Measurements from ENCODE around the gene OPRL1. TPM values are rescaled to one million over a fixed set of nuclear protein-coding genes. Genes with fewer than 3 reads are reported as not detected.

The OPRL1 gene
- total and polyA plus RNA-seq, 2 of the 8 experiments (the other 6 are each of a cell fraction or from before 2014, with no cell fraction given) = 0.63 to 0.98 TPM

DNA sequence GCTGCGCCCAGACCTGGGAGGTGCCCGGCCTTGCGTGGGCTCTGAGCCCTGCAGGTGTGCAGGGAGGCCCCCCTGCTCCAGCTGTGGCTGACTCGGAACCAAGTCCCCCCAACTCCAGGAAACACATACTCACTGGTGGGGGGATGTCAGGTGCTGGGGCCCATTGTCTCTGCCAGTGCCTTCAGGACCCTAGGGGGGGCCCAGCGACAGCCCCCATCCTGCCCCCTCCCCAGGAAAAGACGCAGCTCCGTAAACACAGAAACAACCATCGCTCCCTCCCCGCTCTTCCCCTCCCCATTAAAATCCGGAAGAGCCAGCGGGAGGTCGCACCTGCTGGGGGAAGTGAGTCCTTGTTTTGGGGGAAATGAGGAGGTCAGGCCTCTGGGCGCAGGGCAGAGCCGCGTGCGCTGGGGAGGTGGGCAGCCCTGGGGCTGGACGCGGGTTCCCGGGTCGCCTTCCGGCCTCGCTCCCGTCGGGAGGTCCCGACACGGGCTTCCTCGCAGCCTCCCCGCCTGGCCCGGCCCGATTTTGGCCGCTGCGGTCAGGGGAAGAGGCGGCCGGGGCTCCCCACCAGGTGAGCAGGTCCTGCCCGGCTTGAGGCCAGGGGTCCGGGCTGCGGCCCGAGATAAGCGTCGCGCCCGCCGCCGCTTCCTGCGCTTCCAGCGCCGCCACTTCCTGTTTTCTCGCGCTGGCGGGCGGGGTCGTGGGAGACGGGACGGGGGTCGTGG lies 37.7 kb upstream of the OPRL1 start (continued):
- TF ChIP-seq KDM5A (IDR thresholded peaks at IDR 0.05; ENCODE audit: low read length) (no peak), CBX8 (IDR thresholded peaks at IDR 0.05; ENCODE audit: borderline replicate concordance, low read depth, low read length) (no peak), EP300 (IDR thresholded peaks at IDR 0.05; ENCODE audit: borderline replicate concordance in 1 of 2, low read depth in 2 of 2, low read length in 2 of 2) (no peak), SIRT6 (IDR thresholded peaks at IDR 0.05; ENCODE audit: low read length) (no peak), NRF1 (IDR thresholded peaks at IDR 0.05; ENCODE audit: low read depth, low read length) (no peak), SIX5 (IDR thresholded peaks at IDR 0.05; ENCODE audit: low read depth, low read length) (no peak), BRCA1 (IDR thresholded peaks at IDR 0.05; ENCODE audit: low read depth, low read length) (no peak), CBX5 (IDR thresholded peaks at IDR 0.05; ENCODE audit: low read depth, low read length) (no peak), RFX5 (IDR thresholded peaks at IDR 0.05; ENCODE audit: borderline replicate concordance, low read depth, low read length) (no peak), KDM1A (IDR thresholded peaks at IDR 0.05; ENCODE audit: borderline replicate concordance, low read length) (no peak), EZH2 (IDR thresholded peaks at IDR 0.05; ENCODE audit: low read depth, low read length, severe bottlenecking) (peak; percentile 58), SP4 (IDR thresholded peaks at IDR 0.05; ENCODE audit: low read length) (no peak), CHD1 (IDR thresholded peaks at IDR 0.05; ENCODE audit: low read depth, low read length) (no peak), ATF3 (IDR thresholded peaks at IDR 0.05; ENCODE audit: insufficient read depth, low read depth, low read length) (no peak), TEAD4 (IDR thresholded peaks at IDR 0.05; ENCODE audit: low read depth, low read length) (no peak), HDAC6 (IDR thresholded peaks at IDR 0.05; ENCODE audit: low read depth, low read length) (no peak), CHD2 (IDR thresholded peaks at IDR 0.05; ENCODE audit: low read length) (no peak), CEBPB (IDR thresholded peaks at IDR 0.05; ENCODE audit: low read depth, low read length) (no peak), PHF8 (conservative IDR thresholded peaks at IDR 0.05; ENCODE audit: low read depth, low read length) (no peak), RXRA (IDR thresholded peaks at IDR 0.05; ENCODE audit: insufficient read depth, low read depth, low read length) (no peak), JUND (IDR thresholded peaks at IDR 0.05; ENCODE audit: low read length) (no peak)
- TF ChIP-seq, protein P1, sequence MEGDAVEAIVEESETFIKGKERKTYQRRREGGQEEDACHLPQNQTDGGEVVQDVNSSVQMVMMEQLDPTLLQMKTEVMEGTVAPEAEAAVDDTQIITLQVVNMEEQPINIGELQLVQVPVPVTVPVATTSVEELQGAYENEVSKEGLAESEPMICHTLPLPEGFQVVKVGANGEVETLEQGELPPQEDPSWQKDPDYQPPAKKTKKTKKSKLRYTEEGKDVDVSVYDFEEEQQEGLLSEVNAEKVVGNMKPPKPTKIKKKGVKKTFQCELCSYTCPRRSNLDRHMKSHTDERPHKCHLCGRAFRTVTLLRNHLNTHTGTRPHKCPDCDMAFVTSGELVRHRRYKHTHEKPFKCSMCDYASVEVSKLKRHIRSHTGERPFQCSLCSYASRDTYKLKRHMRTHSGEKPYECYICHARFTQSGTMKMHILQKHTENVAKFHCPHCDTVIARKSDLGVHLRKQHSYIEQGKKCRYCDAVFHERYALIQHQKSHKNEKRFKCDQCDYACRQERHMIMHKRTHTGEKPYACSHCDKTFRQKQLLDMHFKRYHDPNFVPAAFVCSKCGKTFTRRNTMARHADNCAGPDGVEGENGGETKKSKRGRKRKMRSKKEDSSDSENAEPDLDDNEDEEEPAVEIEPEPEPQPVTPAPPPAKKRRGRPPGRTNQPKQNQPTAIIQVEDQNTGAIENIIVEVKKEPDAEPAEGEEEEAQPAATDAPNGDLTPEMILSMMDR (IDR thresholded peaks at IDR 0.05; ENCODE audit: control extremely low read depth in 1 of 3, insufficient read depth in 1 of 3, low read depth in 1 of 3, low read length in 3 of 3) = no peak
